HepG2 (cell line): ENCODE results near the gene CCDC154. TPM values are rescaled to one million over a fixed set of nuclear protein-coding genes. Genes with fewer than 3 reads are reported as not detected.

Source experiments
- DNMT1 ChIP-seq: sonication (generic); formaldehyde crosslinking; IDR thresholded peaks from 2 replicates; pipeline ENCODE4 v1.5.1; 2020; ENCODE audit warnings: mild to moderate bottlenecking, missing genetic modification reagents
- NFIC ChIP-seq: IDR thresholded peaks from 2 replicates; pipeline ENCODE4 v1.6.1; 2012; ENCODE audit warnings: mild to moderate bottlenecking, low read length, inconsistent platforms
- NRL ChIP-seq: sonication (generic); formaldehyde crosslinking; IDR thresholded peaks from 2 replicates; pipeline ENCODE4 v1.5.0; 2020; ENCODE audit warnings: missing genetic modification reagents, mild to moderate bottlenecking, moderate library complexity, borderline replicate concordance
- PAXIP1 ChIP-seq: sonication (generic); formaldehyde crosslinking; conservative IDR thresholded peaks from 2 replicates; pipeline ENCODE4 v1.4.0; 2020; ENCODE audit warnings: mild to moderate bottlenecking, missing genetic modification reagents, moderate library complexity
- POGZ ChIP-seq: sonication (generic); formaldehyde crosslinking; IDR thresholded peaks from 2 replicates; pipeline ENCODE4 v1.4.0; 2020; ENCODE audit warnings: mild to moderate bottlenecking, missing genetic modification reagents
- REST ChIP-seq, 2 experiments: IDR thresholded peaks; 2 replicates each; pipeline ENCODE4 v1.6.1; 2011 to 2012; ENCODE audit warnings: low read length in 2 of 2, borderline replicate concordance in 1 of 2, low read depth in 1 of 2, mild to moderate bottlenecking in 1 of 2, moderate library complexity in 1 of 2
- TBX2 ChIP-seq: sonication (generic); formaldehyde crosslinking; IDR thresholded peaks from 2 replicates; pipeline ENCODE4 v1.5.0; 2020; ENCODE audit warnings: missing genetic modification reagents, mild to moderate bottlenecking, borderline replicate concordance
- ZBTB39 ChIP-seq: sonication (generic); formaldehyde crosslinking; IDR thresholded peaks from 2 replicates; pipeline ENCODE4 v1.5.0; 2020; ENCODE audit warnings: missing genetic modification reagents
- ZFP36L2 ChIP-seq: sonication (generic); formaldehyde crosslinking; IDR thresholded peaks from 2 replicates; pipeline ENCODE4 v1.4.0; 2020; ENCODE audit warnings: missing genetic modification reagents
- ZNF644 ChIP-seq: IDR thresholded peaks from 2 replicates; pipeline ENCODE4 v1.6.1; 2016; ENCODE audit warnings: low read depth
- ZNF670 ChIP-seq: sonication (generic); formaldehyde crosslinking; IDR thresholded peaks from 2 replicates; pipeline ENCODE4 v1.8.0; 2022; ENCODE audit warnings: mild to moderate bottlenecking, missing genetic modification reagents, borderline replicate concordance
- ZNF720 ChIP-seq: sonication (generic); formaldehyde crosslinking; IDR thresholded peaks from 2 replicates; pipeline ENCODE4 v1.4.0; 2020; ENCODE audit warnings: missing genetic modification reagents
- polyA plus RNA-seq, 8 experiments: library from polyadenylated mRNA; depleted of rRNA in 3 of 8; stranded (reverse) in 7 of 8; unstranded in 1 of 8; fragments of >200 nt; fragmentation: Illumina TruSeq in 4 of 8; extraction: Trizol in 4 of 8; gene quantifications; 2 replicates each; pipeline versions ENCODE4 v1.2.1 to v1.2.3, GENCODE V29; 2011 to 2016; ENCODE audit warnings: low read depth in 4 of 8, missing spikeins in 1 of 8, mixed read lengths in 1 of 8; ENCODE audit not compliant: insufficient read depth in 1 of 8
- total RNA-seq, 5 experiments: library from RNA; depleted of rRNA; stranded (reverse); fragments of >200 nt; fragmentation: Illumina TruSeq; extraction: Trizol; gene quantifications; 2 replicates each; pipeline ENCODE4 v1.2.3, GENCODE V29; 2016; ENCODE audit warnings: low read depth in 1 of 5
- TF ChIP-seq, protein P1 (sequence below): IDR thresholded peaks from 2 replicates; pipeline ENCODE4 v1.6.1; 2012; ENCODE audit warnings: inconsistent platforms
- TF ChIP-seq, protein P2 (sequence below): sonication (generic); formaldehyde crosslinking; conservative IDR thresholded peaks from 2 replicates; pipeline ENCODE4 v1.8.0; 2022; ENCODE audit warnings: missing genetic modification reagents

Gene CCDC154
- total and polyA plus RNA-seq, 2 of the 13 experiments (the other 11 are each of a cell fraction or from before 2014, with no cell fraction given): 0.92 to 1.5 TPM

DNA sequence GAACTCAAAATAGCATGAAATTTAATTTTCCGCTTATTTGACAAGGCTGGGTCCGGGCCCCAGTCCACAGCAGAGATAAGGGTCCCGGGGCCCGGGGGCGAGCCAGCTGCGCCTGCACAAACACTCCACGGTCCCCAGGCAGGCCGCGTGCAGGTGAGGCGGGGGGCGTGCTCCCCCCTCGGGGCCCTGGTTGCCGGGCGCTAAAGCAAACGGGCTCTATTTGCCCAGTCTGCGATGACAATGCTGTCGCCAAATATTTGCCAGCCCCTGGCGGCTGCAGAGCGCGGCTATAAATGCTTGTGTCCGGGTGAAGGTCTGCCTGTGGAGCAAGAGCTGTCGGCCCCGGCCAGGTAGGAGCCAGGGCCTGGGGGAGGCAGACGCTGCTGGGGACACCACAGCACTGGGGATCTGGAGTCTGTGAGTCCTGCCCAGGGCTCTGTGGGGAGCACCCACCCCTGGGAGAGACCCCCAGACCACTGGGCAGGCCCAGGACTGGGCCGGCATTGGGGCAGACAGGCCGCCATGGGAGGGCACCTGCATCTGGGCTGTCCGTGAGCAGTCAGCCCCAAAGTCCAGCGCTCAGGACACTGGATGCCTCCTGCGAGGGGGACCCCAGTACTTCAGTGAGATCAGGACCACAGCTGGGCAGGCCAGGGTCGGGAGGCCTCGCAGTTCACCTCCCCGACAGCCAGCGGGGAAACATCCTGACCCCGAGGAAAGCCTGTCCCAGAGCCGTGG, 13.4 kb downstream of the CCDC154 start, which contains the start of gene PERCC1 (continued):
- no peak for TF ChIP-seq POGZ (CRISPR knock-in tag)
- TF ChIP-seq ZBTB39: no peak
- peak; percentile 98 for TF ChIP-seq TBX2 (CRISPR knock-in tag)
- no peak for TF ChIP-seq REST (IDR thresholded peaks at IDR 0.05; ENCODE audit: borderline replicate concordance in 1 of 2, low read depth in 1 of 2, low read length in 2 of 2)
- no peak for TF ChIP-seq NFIC
- TF ChIP-seq ZNF670 (CRISPR knock-in tag): no peak
- TF ChIP-seq PAXIP1 (CRISPR knock-in tag): peak; percentile 87
- TF ChIP-seq ZNF644 (CRISPR knock-in tag): no peak
- TF ChIP-seq, protein P1, sequence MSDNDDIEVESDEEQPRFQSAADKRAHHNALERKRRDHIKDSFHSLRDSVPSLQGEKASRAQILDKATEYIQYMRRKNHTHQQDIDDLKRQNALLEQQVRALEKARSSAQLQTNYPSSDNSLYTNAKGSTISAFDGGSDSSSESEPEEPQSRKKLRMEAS: peak; percentile 67
- TF ChIP-seq, protein P2, sequence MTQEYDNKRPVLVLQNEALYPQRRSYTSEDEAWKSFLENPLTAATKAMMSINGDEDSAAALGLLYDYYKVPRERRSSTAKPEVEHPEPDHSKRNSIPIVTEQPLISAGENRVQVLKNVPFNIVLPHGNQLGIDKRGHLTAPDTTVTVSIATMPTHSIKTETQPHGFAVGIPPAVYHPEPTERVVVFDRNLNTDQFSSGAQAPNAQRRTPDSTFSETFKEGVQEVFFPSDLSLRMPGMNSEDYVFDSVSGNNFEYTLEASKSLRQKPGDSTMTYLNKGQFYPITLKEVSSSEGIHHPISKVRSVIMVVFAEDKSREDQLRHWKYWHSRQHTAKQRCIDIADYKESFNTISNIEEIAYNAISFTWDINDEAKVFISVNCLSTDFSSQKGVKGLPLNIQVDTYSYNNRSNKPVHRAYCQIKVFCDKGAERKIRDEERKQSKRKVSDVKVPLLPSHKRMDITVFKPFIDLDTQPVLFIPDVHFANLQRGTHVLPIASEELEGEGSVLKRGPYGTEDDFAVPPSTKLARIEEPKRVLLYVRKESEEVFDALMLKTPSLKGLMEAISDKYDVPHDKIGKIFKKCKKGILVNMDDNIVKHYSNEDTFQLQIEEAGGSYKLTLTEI: no peak
- TF ChIP-seq ZNF720 (CRISPR knock-in tag): no peak
- no peak for TF ChIP-seq DNMT1 (CRISPR knock-in tag)
- TF ChIP-seq NRL (CRISPR knock-in tag): no peak
- TF ChIP-seq ZFP36L2 (CRISPR knock-in tag): no peak
